Heart left ventricle (tissue), 16 donors: ENCODE data around the gene ABCA7. TPM values are rescaled to one million over a fixed set of nuclear protein-coding genes. Genes with fewer than 3 reads are reported as not detected.

ENCODE experiments used
- ATAC-seq, 4 donors: fragments of 200-7000 bp; cut with Tn5 transposase; one replicate each; pipeline ENCODE4 v1.9.1; 2020 to 2022; ENCODE audit warnings: moderate library complexity in 4 of 4, mild to moderate bottlenecking in 3 of 4, moderate number of reproducible peaks in 1 of 4
- DNase-seq, 5 donors: peaks; one replicate each; pipeline ENCODE4 v3.0.0-alpha.2; 2020
- H3K27ac ChIP-seq, 12 donors: fragments of 200-600 bp; sonication (generic) in 4 of 12; one replicate each; pipeline versions ENCODE4 v1.5.0 to v1.8.0; 2016 to 2022; ENCODE audit warnings: mild to moderate bottlenecking in 2 of 12
- H3K27me3 ChIP-seq, 9 donors: fragments of 200-600 bp; sonication (generic) in 2 of 9; one replicate each; pipeline versions ENCODE4 v1.5.1 to v1.8.0; 2016 to 2022; ENCODE audit warnings: mild to moderate bottlenecking in 3 of 9
- H3K36me3 ChIP-seq, 9 donors: fragments of 200-600 bp; sonication (generic) in 2 of 9; one replicate each; pipeline versions ENCODE4 v1.5.0 to v1.8.0; 2018 to 2022; ENCODE audit warnings: mild to moderate bottlenecking in 2 of 9
- H3K4me1 ChIP-seq, 12 donors: fragments of 200-600 bp; sonication (generic) in 4 of 12; one replicate each; pipeline versions ENCODE4 v1.5.0 to v1.8.0; 2016 to 2022; ENCODE audit warnings: mild to moderate bottlenecking in 3 of 12
- H3K4me3 ChIP-seq, 12 donors: fragments of 200-600 bp; sonication (generic) in 4 of 12; one replicate each; pipeline versions ENCODE4 v1.5.0 to v1.8.0; 2017 to 2022; ENCODE audit warnings: mild to moderate bottlenecking in 9 of 12, moderate library complexity in 4 of 12
- H3K9me3 ChIP-seq, 12 donors: fragments of 200-600 bp; sonication (generic) in 4 of 12; one replicate each; pipeline versions ENCODE4 v1.5.0 to v1.8.0; 2016 to 2022; ENCODE audit warnings: mild to moderate bottlenecking in 1 of 12
- CTCF ChIP-seq, 12 donors: fragments of 200-600 bp; sonication (generic) in 4 of 12; IDR thresholded peaks; one replicate each; pipeline versions ENCODE4 v1.5.0 to v1.8.0; 2018 to 2022; ENCODE audit warnings: antibody characterized with exemption in 12 of 12, mild to moderate bottlenecking in 5 of 12
- POLR2A ChIP-seq, 2 donors: fragments of 450-650 bp; IDR thresholded peaks; one replicate each; pipeline ENCODE4 v1.6.1; 2017; ENCODE audit warnings: antibody characterized with exemption in 2 of 2, mild to moderate bottlenecking in 2 of 2, moderate library complexity in 2 of 2
- whole genome bisulfite sequencing, 4 donors: extraction: QIAGEN DNeasy Blood & Tissue Kit in 2 of 4; methylation state at CpG; one replicate each; pipeline versions ENCODE4 v1.1.5 to v1.1.7; 2013 to 2018; 5-methylcytosine and 5-hydroxymethylcytosine counted together
- intact Hi-C, 10 donors: fragments of 100-400 bp; cut with DNase I; formaldehyde crosslinking; loops; one replicate each; pipeline versions ENCODE4 v1.11.1 to v1.14.2; 2022
- polyA plus RNA-seq, 2 donors: library from polyadenylated mRNA; stranded (reverse); fragments of 200-250 nt; gene quantifications; one replicate each; pipeline ENCODE4 v1.2.3, GENCODE V29; 2013
- total RNA-seq, 9 donors: library from RNA; depleted of rRNA in 2 of 9; stranded (reverse); fragments of >200 nt in 2 of 9; fragmentation: NEBNext Ultra II Directional in 3 of 9; extraction: Animal tissue kit (Norgen Biotek cat#: 25700) in 3 of 9; gene quantifications; one replicate each; pipeline versions ENCODE4 v1.1.0 to v1.2.4, GENCODE V29; 2016 to 2023
- donor health status: ischemic (EF 13 %, LVEDD 7.1; RV severe dilation, severe dysfunction).
- donor health status: healthy with polysubstance abuse.
- donor health status: DM: no; HTN: yes; CAD: no.
- donor health status: DM: no; HTN: no; CAD: no.
- donor health status: ischemic (EF 25% LVEDD 6.9; RV normal size, moderate dysfunction).
- donor health status: ischemic (EF 25% LVEDD 5.7; RV mildly dilated, moderate dysfunction).
- donor health status: healthy.
- donor health status: DM: yes; HTN: yes; CAD: no.
- donor health status: ischemic (EF 35%, LVEDD 5.7; RV mildly dilated, moderate dysfunction).
- donor health status: nonischemic (EF 11% LVEDD 7.7; RV severe dilation, severe dysfunction).
- donor health status: DM: yes; HTN: yes; CAD: no.
- donor health status: PGD.
- donor health status: ischemic (EF 29% LVEDD 5.4; RV normal size, mild dysfunction).
- donor health status: nonischemic (EF 23%, LVEDD 6.1; RV moderate dilation, normal function).

Gene ABCA7
- total and polyA plus RNA-seq, 11 donors: 2.9 to 12.4 (median 8.8) TPM

- TF ChIP-seq CTCF (IDR thresholded peaks at IDR 0.05) (no peak), POLR2A (IDR thresholded peaks at IDR 0.05) (no peak)
These were observed 2.2 kb downstream of the ABCA7 start for GRCh38 chr19:1041835-1042685.

GRCh38 chr19:1042689-1043511 lies 3.0 kb downstream of the ABCA7 start:
- Histone ChIP-seq H3K36me3 (peaks cover 0 to 11% (median 0%) of the 10 kb centered on the region in 9 donors), H3K4me3 (no peak overlapping the region), H3K4me1 (peaks cover 3 to 41% (median 22%) of the 10 kb centered on the region in 12 donors), H3K27ac (no peak overlapping the region), H3K27me3 (no peaks in the 10 kb centered on the region), H3K9me3 (no peaks in the 10 kb centered on the region)
- TF ChIP-seq CTCF (IDR thresholded peaks at IDR 0.05) (no peak), POLR2A (IDR thresholded peaks at IDR 0.05) (no peak)
- WGBS, 4 donors: 57 to 70% (median 64%) methylated on average over 3 to 23 of the region's 23 CpGs
- no peak for DNase-seq
- no peak for ATAC-seq
- intact Hi-C loops: loop anchor here in 2 of 10 donors (5.0 kb wide), 2 partner anchors 49 to 54 kb away; partner anchors contain the start of gene POLR2E (in 1 of the 2)

More at GRCh38 chr19:1041835-1042685, 2.2 kb downstream of the ABCA7 start:
- H3K27ac ChIP-seq: no peak overlapping the region
- H3K9me3 ChIP-seq: no peaks in the 10 kb centered on the region
- no peak for DNase-seq
- intact Hi-C loops: loop anchor here in 2 of 10 donors (5.0 kb wide), 2 partner anchors 50 to 55 kb away; partner anchors contain the start of gene POLR2E (in 1 of the 2)
- no peaks in the 10 kb centered on the region for H3K27me3 ChIP-seq
- peaks cover 0 to 17% (median 7%) of the 10 kb centered on the region in 9 donors for H3K36me3 ChIP-seq
- 66 to 76% (median 71%) methylated on average over 22 to 43 of the region's 43 CpGs for WGBS, 4 donors
- peaks cover 3 to 49% (median 22%) of the 10 kb centered on the region in 12 donors for H3K4me1 ChIP-seq
- H3K4me3 ChIP-seq: peak overlapping the region in 2 of 12 donors; percentile 70 to 72
- no peak for ATAC-seq

GRCh38 chr19:1045247-1045603 lies 5.3 kb downstream of the ABCA7 start:
- no peak overlapping the region for H3K27ac ChIP-seq
- H3K4me1 ChIP-seq: peaks cover 0 to 22% (median 13%) of the 10 kb centered on the region in 12 donors
- TF ChIP-seq CTCF (IDR thresholded peaks at IDR 0.05) (no peak), POLR2A (IDR thresholded peaks at IDR 0.05) (no peak)
- 72 to 81% (median 78%) methylated on average over 10 of the region's 10 CpGs for WGBS, 4 donors
- ATAC-seq (no peak), DNase-seq (no peak)
- H3K36me3 ChIP-seq: peaks cover 0 to 11% (median 0%) of the 10 kb centered on the region in 9 donors
- no peaks in the 10 kb centered on the region for H3K27me3 ChIP-seq
- no peak overlapping the region for H3K4me3 ChIP-seq
- intact Hi-C loops: no loop called here
- H3K9me3 ChIP-seq: no peaks in the 10 kb centered on the region
